ENCODE measurements around the gene NEMP1.

DNA sequence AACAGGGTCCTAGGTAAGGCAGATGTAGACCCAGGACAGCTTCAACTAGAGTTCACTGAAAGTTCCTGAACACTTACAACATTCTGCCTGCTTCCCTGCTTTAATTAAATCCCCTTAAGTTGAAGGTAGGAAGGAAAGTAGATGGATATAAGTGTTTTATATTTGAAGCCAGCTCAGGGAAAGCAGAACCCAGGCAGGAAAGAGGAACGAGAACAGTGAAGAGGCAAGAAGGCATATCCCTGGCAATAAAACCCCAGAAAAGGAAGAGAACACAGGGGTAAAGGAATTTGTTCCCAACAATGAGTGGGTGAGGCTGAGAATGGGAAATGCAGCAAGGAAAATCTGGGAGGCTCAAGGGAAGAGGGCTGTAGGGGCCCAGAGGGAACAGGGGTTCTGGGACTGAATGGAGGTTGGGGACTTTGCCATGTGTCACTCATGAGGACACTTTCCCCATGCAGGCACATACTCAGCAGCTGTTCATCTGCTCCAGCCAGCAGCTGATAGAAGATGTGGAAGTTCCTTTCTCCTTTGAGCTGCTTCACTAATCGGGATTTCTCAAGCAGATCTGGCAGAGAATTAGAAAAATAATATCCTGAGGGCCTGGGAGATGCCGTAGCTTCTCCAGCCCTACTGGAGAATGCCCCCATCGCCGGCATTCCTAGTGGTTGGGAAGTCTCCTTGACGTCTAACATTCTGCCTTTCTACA, 32.4 kb downstream of the NEMP1 start:
- TF ChIP-seq EP300 (IDR thresholded peaks at IDR 0.05): no peak
- TF ChIP-seq, protein P1, sequence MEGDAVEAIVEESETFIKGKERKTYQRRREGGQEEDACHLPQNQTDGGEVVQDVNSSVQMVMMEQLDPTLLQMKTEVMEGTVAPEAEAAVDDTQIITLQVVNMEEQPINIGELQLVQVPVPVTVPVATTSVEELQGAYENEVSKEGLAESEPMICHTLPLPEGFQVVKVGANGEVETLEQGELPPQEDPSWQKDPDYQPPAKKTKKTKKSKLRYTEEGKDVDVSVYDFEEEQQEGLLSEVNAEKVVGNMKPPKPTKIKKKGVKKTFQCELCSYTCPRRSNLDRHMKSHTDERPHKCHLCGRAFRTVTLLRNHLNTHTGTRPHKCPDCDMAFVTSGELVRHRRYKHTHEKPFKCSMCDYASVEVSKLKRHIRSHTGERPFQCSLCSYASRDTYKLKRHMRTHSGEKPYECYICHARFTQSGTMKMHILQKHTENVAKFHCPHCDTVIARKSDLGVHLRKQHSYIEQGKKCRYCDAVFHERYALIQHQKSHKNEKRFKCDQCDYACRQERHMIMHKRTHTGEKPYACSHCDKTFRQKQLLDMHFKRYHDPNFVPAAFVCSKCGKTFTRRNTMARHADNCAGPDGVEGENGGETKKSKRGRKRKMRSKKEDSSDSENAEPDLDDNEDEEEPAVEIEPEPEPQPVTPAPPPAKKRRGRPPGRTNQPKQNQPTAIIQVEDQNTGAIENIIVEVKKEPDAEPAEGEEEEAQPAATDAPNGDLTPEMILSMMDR (IDR thresholded peaks at IDR 0.05): no peak
- TF ChIP-seq POLR2A (IDR thresholded peaks at IDR 0.05; ENCODE audit: low read length): no peak
- TF ChIP-seq, protein P2, sequence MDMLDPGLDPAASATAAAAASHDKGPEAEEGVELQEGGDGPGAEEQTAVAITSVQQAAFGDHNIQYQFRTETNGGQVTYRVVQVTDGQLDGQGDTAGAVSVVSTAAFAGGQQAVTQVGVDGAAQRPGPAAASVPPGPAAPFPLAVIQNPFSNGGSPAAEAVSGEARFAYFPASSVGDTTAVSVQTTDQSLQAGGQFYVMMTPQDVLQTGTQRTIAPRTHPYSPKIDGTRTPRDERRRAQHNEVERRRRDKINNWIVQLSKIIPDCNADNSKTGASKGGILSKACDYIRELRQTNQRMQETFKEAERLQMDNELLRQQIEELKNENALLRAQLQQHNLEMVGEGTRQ (IDR thresholded peaks at IDR 0.05): no peak
- no peak for TF ChIP-seq BCL3 (IDR thresholded peaks at IDR 0.05)
